ENCODE data around the gene JMJD6.
"Not testable (repeated sequence)": the region's sequence is repeated elsewhere in the genome, so short reads cannot be mapped to it uniquely, and the experiment has no call there.

JMJD6 gene

GRCh38 chr17:76716146-76716838 is 10.1 kb downstream of the JMJD6 start:
- DNase-seq, result peak; percentile 73

- DNase-seq, result no peak
Observed at GRCh38 chr17:76715496-76715830, 10.9 kb downstream of the JMJD6 start.

- DNase-seq, result peak; percentile 80
Observed at GRCh38 chr17:76714822-76715495, 11.4 kb downstream of the JMJD6 start.

- DNase-seq, result no peak
Observed at GRCh38 chr17:76714336-76714735, 12.1 kb downstream of the JMJD6 start.

DNA sequence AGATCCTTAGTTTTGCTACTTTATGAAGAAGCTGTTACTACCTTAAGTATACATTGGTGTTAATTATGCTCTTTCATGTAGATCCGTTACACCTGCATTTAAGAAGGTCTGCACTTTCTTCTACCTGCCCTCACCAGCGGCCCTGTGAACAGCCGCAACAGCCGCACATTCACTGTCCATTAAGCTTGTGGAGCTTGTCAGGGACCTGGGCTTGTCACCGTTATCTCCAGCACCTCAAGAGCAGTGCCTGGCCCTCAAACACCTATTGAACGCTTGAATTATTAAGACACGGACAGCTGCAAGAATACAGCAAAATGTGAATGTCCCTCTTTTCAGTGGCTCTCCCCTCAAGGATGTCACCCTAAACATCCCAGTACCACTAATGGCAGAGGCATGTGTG is 12.6 kb downstream of the JMJD6 start:
- no peak for DNase-seq

DNA sequence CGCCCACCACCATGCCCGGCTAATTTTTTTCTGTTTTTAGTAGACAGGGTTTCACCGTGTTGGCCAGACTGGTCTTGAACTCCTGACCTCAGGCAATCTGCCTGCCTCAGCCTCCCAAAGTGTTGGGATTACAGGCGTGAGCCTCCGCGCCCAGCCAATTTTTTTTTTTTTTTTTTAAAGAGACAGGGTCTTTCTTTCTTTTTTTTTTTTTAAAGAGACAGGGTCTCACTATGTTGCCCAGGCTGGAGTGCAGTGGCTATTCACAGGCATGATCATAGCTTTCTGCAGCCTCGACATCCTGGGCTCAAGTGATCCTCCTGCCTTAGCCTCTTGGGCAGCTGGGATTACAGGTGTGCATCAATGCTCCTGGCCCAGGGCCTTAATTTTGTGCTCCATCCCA is 14.1 kb downstream of the JMJD6 start:
- DNase-seq, result not testable (repeated sequence)

DNA sequence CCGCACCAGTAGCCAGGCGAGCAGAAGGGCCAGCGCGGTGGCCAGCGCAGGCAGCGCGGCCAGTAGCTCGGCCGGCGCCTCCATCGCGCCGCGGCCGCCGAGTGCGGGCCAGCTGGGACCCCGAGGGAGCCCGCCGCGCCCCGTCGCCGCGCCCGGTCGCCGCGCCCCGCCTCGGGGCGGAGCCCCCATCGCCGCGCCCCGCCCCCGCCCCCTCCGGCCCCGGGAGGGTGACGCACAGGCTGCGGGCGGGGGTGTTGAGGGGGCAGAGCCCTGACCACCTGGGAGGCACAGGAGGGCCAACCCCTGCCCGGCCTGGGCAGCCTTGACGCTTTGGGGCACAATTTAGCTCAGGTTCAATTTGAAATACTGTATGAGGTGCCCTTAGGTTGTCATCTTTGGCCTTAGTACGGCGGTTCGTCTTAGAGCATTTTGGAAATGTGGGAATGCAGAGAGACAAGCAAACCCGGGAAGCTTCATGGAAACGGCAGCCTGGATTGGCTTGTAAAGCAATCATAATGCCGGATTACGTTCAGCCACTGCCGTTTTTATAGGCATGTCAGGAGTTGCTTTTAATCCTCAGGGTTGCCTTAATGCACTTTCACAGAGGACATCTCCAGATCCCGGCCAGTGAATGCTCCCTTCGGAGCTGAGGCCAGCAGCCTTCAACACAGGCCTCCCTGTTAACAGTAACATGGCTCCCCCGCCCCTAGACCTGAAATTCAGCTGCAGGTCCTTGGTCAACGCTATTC is 15.4 kb downstream of the JMJD6 start, which contains the start of gene MXRA7:
Gene MXRA7 (minus strand): TSS at position 103 of the 749 bp plus-strand sequence. CDS start 19 bp downstream, at position 84.
- DNase-seq, result peak; percentile 86

GRCh38 chr17:76709951-76710862 is 16.2 kb downstream of the JMJD6 start:
- DNase-seq, result peak; percentile 53

GRCh38 chr17:76709077-76709950 is 17.1 kb downstream of the JMJD6 start:
- peak; percentile 80 for DNase-seq

DNA sequence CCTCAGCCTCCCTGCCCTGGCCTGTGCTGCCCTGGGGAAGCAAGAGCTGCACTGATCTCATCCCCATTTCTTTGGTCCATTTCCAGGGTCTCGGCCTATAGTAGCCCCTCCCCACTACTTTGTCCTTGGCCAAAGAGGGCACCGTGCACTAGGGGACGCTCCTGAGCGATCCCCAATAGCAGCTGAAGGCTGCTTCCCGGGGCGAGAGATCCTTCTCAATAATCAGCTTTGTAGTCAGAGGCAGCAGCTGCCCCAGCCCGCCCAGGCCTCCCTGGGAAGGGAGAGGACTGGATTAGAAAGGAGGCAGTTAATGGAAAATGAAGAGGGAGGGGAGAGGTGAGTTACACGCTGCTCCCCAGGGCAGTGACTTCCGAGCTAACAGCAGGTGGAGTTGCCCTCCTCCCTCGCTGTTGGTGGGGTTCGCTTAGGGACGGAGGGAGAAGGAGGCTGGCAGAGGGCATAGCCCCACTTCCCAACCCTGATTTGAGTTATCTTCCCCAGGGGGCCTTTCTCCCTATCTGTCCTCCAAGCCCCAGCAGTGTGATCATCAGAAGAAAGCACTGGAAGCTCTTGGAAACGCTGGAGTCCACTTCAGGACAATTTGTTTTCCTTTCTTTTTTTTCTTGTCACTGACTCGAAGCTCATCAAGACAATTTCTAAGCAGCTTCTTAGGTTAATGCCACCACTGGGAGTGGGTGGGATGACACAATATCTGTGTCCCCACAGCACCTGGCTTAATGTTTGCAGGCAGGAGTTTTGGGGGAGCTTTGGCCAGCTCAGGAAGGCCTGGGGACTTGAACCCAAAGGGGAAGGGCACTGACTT is 18.2 kb downstream of the JMJD6 start:
- DNase-seq, result peak; percentile 68

DNA sequence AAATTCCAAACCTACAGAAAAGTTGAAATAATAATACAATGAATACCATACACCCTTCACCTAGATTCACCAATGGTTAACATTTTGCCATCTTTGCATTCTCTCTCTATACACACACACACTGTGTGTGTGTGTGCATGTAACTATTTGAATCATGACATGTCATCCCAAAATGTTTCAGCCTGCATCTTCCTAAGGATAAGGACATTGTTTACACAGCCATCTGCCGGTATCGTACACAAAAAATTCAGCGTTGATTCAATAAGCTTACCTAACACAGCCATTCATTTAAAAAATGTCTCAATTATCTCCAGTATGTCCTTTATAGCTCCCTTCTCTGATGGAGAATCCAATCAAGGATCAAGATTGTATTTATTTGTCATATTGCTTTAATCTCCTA is 19.6 kb downstream of the JMJD6 start:
- DNase-seq, result no peak

DNA sequence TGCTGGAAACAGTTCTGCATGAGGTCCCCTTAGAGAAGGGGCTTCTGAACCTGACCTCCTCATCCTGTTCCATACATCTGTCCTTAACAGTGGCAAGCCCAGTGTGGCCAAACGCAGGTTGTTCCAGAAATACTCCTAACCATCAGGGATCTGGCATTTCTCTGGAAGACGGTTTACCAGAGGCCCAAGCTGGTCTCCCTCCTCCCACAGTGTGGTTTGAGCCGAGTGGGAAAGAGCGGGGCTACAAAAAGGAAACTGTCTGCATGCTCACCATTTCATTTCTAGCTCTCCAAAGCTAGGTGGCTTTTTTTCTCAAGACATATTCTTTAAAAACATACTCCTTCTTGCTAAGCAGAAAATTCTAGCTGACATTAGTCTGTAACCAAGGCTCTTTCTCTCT is 21.6 kb downstream of the JMJD6 start:
- DNase-seq, result peak; percentile 52

- no peak for DNase-seq
Observed at GRCh38 chr17:76702941-76703637, 23.3 kb downstream of the JMJD6 start.

GRCh38 chr17:76702076-76702475 is 24.3 kb downstream of the JMJD6 start:
- DNase-seq, result no peak

- no peak for DNase-seq
Observed at GRCh38 chr17:76701471-76701967, 24.9 kb downstream of the JMJD6 start.

- peak; percentile 85 for DNase-seq
Observed at GRCh38 chr17:76700617-76701470, 25.6 kb downstream of the JMJD6 start.

DNA sequence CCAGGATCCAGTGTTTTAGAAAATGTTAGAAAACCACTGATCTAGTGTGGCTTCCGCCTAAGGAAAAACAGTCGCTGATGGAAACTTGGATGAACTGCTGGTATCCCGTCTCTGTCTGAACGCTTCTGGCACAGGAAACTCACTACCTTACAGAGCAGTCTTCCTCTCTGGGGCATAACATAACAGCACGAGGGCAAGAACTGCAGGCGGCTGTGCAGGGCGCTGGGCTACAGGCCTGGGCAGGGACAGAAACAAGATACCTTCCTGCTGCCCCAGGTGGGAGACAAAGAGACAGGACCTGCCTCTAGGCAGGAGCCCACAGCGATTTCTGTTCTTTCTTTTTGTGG is 26.2 kb downstream of the JMJD6 start:
- DNase-seq, result peak; percentile 73

DNA sequence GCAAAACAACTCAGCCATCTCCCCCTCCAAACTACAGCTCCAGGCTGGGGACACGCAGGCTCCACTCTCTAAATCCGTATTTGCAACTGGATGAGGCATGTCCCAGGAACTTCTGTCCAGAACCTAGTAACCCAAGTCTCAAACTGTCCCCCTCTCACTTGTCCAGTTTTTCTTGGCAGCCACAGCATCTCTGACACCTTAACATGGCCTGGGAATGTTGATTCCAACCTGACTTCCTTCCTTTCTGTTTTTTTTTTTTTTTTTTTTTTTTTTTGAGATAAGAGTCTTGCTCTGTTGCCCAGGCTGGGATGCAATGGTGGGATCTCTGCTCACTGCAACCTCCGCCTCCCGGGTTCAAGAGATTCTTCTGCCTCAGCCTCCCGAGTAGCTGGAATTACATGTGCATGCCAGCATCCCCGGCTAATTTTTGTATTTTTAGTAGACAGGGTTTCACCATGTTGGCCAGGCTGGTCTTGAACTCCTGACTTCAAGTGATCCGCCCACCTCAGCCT is 27.9 kb downstream of the JMJD6 start:
- DNase-seq, result not testable (repeated sequence)

Data from femur (tissue), 1 donor.